Suprapubic skin (tissue), 3 donors: ENCODE results near the gene SLC35F1.

Experiments used
- CTCF ChIP-seq, 2 donors: fragments of 200-600 bp in 1 of 2; fragments of 450-650 bp in 1 of 2; sonication (generic) in 1 of 2; IDR thresholded peaks; one replicate each; pipeline ENCODE4 v1.5.1; 2016 to 2019; ENCODE audit warnings: antibody characterized with exemption in 2 of 2, mild to moderate bottlenecking in 1 of 2, moderate library complexity in 1 of 2
- POLR2AphosphoS5 ChIP-seq, 3 donors: sonication (generic); formaldehyde crosslinking; IDR thresholded peaks; one replicate each; pipeline ENCODE4 v1.6.1; 2017; ENCODE audit warnings: antibody characterized with exemption in 3 of 3

DNA sequence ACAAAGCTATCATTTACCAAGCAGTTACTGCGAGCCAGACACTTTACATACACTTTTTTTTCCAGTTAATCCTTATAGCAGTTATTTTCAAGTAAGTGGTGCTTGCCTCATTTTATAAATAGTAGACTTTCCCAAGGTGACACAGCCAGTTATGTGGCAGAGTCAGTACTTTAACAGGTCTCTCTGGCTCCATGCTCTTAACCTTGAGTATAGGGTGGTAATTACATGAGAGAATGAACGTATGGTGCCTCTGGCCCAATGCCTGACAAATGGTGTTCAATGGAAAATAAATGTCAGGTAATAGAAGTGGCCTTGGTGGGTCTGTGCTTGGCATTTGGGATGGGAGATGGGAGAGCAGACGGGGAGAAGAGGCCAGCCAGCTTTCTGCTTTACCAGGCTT lies 316.3 kb downstream of the SLC35F1 start:
- TF ChIP-seq POLR2AphosphoS5 (IDR thresholded peaks at IDR 0.05) (no peak), CTCF (IDR thresholded peaks at IDR 0.05) (no peak)
